ENCODE results near the gene FIGN.

Gene FIGN

DNA sequence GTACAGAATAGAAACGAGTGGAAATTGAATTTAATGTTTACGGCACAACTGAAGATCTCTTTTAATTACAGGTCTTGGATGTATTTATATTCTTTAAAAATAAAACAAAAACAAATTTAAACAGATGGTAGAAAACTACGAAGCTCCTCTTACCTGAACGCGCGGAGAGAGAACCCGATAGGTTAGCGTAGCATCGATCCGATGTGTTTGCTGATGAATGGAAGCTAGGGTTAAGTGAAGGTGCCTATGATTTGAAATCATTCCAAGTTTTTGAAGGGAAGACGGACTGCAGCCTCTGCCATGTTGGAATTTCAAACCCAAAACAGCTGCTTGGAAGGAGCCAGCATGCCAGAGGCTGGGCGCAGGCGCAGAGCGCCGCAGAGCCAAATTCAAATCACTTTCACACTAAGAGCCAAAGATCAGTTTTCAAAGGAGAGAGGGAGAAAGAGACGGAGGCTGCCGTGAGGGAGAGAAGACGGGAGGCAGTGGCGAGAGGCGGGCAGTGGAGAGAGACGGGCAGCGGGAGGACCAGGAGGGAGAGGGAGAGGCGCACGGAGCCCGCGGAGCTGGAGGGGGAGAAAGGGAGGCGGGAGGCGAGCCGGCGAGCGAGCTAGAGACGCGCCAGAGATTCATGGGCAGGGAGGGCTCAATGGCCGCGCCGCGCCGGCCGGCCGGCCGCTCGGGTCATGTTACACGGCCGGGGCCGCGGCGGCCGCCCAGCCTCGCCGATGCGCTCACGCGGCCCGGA, at the start of gene FIGN:
FIGN (minus strand) TSS at position 324 of the 748 bp plus-strand sequence. CDS start 1,081 bp downstream, outside the sequence.
- DNase-seq: no peak

GRCh38 chr2:163785162-163785561, 49.4 kb upstream of the FIGN start:
- no peak for DNase-seq

- no peak for DNase-seq
Measured at GRCh38 chr2:163779970-163780597, 44.3 kb upstream of the FIGN start.

DNA sequence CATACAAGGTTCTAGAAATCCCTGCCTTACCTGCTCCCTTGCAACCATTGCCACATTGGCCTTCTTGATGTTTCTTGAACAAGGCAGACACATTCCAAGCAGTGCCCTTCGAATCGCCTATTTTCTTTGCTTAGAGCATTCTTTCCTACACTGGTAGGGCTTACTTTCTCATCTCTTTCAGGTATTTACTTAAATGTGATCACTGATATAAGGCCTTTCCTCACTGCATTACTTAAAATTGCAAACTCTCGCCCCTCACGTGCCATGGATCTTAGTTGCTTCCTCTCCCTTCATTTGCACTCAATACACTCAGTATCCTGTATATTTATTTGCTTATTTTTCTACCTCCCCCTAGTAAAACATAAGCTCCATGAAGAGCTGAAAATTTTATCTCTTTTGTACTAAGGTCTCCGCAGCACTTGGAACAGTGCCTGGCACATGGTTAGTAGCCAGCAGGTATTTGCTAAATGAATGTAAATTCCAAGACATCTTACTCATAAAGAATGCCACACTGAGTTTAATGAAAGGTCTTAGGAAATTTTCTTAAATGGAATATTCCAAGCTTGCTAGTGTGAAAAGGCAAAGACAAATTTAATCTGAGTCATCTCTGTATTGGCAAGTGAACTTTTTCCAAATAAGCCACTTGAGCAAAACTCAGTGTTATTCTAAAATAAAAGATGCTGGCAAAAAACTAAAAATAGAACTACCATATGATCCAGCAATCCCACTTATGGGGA, 42.4 kb upstream of the FIGN start:
- no peak for DNase-seq

GRCh38 chr2:163775304-163775703, 39.5 kb upstream of the FIGN start:
- DNase-seq: no peak

- no peak for DNase-seq
Measured at GRCh38 chr2:163774862-163775261, 39.1 kb upstream of the FIGN start.

DNA sequence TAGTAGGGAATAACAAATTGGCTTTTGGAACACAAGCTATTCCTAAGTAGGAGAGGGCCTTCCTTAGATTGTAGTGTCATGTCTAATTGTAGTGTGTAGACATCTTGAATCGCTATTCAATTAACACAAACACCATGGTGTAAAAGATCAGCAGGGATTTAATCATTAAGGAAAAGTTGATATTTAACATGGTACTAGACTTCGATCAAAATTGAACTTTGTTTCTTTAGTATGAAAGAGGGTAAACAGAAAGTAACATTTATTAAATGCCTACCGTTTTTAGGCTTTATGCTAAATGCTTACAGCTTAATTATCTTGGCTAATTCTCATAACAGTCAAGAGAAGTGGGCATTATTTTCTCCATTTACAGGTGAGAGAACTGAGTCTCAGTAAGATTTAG, 37.5 kb upstream of the FIGN start:
- no peak for DNase-seq

DNA sequence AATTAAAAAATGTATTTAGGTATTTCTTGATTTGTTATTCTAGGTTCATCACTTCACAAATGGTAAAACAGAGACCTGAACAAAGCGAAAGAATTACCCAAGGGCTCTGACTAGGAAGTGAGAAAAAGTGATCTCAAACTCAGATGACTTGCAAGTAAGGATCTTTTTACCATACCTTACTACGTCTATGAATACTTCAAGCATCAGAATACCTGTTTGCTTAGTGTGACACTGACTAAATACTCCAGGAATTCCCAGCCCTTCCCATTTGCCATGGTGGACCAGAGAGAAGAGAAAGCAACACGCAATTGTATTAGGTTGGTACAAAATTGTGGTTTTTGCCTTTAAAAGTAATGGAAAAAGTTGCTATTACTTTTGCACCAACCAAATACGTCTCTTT, 35.8 kb upstream of the FIGN start:
- DNase-seq: no peak

- DNase-seq: no peak
Measured at GRCh38 chr2:163768881-163769695, 33.3 kb upstream of the FIGN start.

- DNase-seq: no peak
Measured at GRCh38 chr2:163767097-163767496, 31.3 kb upstream of the FIGN start.

DNA sequence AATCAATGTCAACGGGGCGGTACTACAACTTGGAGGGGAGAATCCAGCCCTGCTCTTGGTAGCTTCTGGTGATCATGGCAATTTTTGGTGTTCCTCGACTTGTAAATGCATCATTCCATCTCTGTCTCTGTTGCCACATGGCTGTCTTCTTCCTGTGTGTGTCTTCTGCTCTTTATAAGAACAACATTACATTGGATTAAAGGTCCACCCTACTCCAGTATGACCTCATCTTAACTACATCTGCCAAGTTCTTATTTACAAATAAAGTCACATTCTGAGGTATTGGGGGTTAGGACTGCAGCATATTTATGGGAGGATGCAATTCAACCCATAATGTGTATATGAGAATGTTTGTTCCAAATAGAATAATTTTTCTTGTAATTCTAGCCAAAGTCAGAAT, 28.8 kb upstream of the FIGN start:
- no peak for DNase-seq

DNA sequence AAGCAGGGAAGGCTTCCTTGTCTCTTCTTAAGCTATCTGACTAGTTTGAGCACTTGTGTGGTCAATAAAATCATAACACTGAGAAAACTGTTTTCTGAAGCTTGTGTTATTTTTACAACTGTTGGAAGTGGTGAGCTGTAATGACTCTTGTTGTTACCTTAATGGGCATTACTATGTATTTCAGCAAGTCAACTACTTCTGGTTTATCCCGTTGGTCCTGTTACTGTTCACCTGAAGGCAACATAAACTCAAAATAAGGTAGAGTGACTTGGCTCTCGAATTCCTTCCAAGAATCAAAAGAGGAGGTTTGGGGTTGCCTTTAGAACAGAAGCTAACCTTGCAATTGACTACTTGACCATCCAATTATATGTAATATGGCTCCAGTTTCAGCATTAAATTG, 23.2 kb upstream of the FIGN start:
- DNase-seq: no peak

GRCh38 chr2:163757814-163758213, 22.0 kb upstream of the FIGN start:
- no peak for DNase-seq

GRCh38 chr2:163756588-163756987, 20.8 kb upstream of the FIGN start:
- DNase-seq: no peak

DNA sequence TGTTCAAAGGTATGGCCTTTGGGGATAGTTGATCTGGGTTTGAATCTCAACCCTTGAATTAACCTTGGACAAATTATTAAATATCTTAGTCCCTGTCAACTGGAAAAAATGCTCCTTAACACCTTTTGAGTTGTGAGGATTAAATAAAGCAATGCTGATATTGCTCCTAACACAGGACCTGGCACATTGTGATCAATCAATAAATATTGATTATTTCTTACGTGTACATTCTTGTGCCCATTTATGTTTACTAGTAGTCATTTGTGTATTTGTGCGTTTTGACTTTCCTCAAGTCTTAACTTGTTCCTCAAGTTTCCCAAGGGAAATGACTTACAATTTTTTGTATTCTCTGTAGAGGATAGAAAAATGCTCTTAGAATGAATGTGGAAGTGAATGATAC, 19.6 kb upstream of the FIGN start:
- DNase-seq: no peak

GRCh38 chr2:163753726-163754125, 17.9 kb upstream of the FIGN start:
- DNase-seq: no peak

DNA sequence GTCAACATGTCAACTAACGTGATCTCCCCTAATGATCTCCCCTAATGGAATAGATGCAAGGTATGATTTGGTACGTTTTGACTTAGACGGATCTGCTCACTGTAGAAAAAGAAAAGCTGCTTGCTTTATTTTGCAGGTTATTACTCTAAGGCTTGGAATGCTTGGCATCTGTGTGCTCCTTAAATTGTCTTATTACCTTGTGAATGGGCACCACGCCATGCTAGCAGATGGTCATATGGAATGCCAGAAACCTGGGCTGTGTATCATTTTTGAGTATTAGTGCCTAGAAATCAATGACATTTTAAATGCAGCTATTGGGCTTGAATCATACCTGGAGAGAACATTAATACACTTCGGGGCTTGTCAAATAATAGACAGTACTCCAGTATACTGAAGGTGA, 16.5 kb upstream of the FIGN start:
- DNase-seq: no peak

GRCh38 chr2:163751696-163752095, 15.9 kb upstream of the FIGN start:
- DNase-seq: no peak

- DNase-seq: no peak
Measured at GRCh38 chr2:163748420-163748819, 12.6 kb upstream of the FIGN start.

DNA sequence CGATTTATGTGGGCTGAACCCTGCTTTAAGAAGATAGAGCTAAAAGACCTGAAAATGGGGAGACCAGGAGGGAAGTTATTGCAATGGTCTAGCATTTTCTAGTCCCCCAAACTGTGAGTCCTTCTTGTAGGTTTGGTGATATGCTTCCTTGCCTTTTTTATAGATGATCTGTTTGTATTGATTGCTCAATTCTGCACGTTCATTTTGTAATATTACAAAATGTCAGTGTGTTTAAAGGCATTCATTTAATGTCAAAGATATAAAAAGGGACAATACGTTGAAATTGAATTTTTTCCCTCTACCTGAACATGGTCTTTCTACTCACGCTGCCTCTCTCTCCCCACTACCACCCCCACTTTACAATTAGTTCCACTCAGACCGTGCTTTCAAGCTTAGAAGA, 5.6 kb upstream of the FIGN start:
- no peak for DNase-seq

DNA sequence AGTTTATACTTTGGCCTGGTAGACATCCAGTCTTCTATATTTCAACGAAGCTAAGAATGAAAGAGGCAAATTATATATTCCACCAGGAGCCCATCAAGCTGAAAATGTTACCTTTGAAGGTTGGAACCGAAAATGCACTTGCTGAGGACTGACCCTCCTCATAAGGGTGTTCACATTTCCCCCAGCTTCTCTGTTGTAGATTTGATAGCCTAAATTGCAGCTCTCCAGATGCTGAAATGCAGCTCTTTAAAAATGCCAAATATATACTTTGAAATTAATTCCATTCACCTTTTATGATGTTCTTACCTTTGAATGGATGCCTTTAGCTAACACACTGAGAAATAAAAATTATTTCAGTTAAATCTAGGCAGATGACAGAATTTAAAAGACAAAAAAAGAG, 1.8 kb upstream of the FIGN start:
- no peak for DNase-seq

DNA sequence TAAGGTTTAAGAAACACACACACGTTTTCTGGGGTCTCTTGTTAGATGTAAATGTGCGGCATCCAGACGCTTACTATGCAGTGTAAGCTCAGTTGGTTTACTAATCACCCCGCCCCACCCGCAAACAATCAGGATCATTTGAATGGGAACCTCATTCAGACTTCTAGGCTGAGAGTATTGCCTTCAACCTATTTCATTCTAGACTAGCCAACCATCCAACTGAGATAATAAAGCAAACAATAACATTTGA, 1.3 kb upstream of the FIGN start:
- no peak for DNase-seq

- no peak for DNase-seq
Measured at GRCh38 chr2:163736433-163737189, 803 bp upstream of the FIGN start.

Data from stimulated activated naive CD4-positive, alpha-beta T cell (primary cell).